Transverse colon (tissue), 4 donors: ENCODE data around the gene FAHD1.

Experiments
- CTCF ChIP-seq, 5 experiments: fragments of 200-600 bp in 3 of 5; fragments of 450-650 bp in 2 of 5; sonication (generic) in 3 of 5; IDR thresholded peaks; 1 replicate in 2 of 5; 2 replicates in 3 of 5; pipeline ENCODE4 v1.5.1; 2016 to 2017; ENCODE audit warnings: antibody characterized with exemption in 5 of 5, inconsistent platforms in 3 of 5, mild to moderate bottlenecking in 2 of 5, moderate library complexity in 1 of 5
- EP300 ChIP-seq: sonication (generic); formaldehyde crosslinking; IDR thresholded peaks from one replicate; pipeline ENCODE4 v1.6.1; 2017; ENCODE audit warnings: antibody characterized with exemption, low read depth
- POLR2A ChIP-seq: fragments of 450-650 bp; IDR thresholded peaks from one replicate; pipeline ENCODE4 v1.6.1; 2016; ENCODE audit warnings: antibody characterized with exemption, mild to moderate bottlenecking, moderate library complexity
- POLR2AphosphoS5 ChIP-seq, 3 donors: sonication (generic); formaldehyde crosslinking; IDR thresholded peaks; one replicate each; pipeline ENCODE4 v1.6.1; 2016; ENCODE audit warnings: antibody characterized with exemption in 3 of 3

- no peak for TF ChIP-seq CTCF (IDR thresholded peaks at IDR 0.05)
- TF ChIP-seq POLR2AphosphoS5 (IDR thresholded peaks at IDR 0.05): no peak
- TF ChIP-seq POLR2A: no peak
- no peak for TF ChIP-seq EP300
Observed at GRCh38 chr16:1794908-1795666, 31.9 kb upstream of the FAHD1 start.
